MM.1S (cell line): ENCODE data around the gene FHL5.

Experiments used
- CTCF ChIP-seq: fragments of 300-600 bp; sonication (generic); IDR thresholded peaks from 2 replicates; pipeline ENCODE4 v1.5.1; 2016; ENCODE audit warnings: antibody characterized with exemption, low read length, mixed read lengths
- EZH2phosphoT487 ChIP-seq: fragments of 300-600 bp; sonication (generic); IDR thresholded peaks from 2 replicates; pipeline ENCODE4 v1.6.1; 2018; ENCODE audit warnings: antibody characterized with exemption, low read length

- no peak for TF ChIP-seq CTCF
- TF ChIP-seq EZH2phosphoT487: no peak
Observed at GRCh38 chr6:96645106-96645505, 82.2 kb downstream of the FHL5 start.
